ENCODE data around the gene PRKG1. TPM values are rescaled to one million over a fixed set of nuclear protein-coding genes. Genes with fewer than 3 reads are reported as not detected.

The PRKG1 gene
- total and polyA plus RNA-seq, 2 of the 8 experiments (the other 6 are each of a cell fraction or from before 2014, with no cell fraction given) = 4.2 to 15.2 TPM

GRCh38 chr10:51502124-51502523 is 427.8 kb downstream of the PRKG1 start (continued):
- no peak for TF ChIP-seq CHD7 (IDR thresholded peaks at IDR 0.05; ENCODE audit: insufficient replicate concordance, low read length)

Measured in H1 (cell line).